Colonic mucosa (tissue), 4 donors: ENCODE results near the gene CLEC2A. TPM values are rescaled to one million over a fixed set of nuclear protein-coding genes. Genes with fewer than 3 reads are reported as not detected.

ENCODE experiments used
- DNase-seq: peaks from one replicate; pipeline ENCODE4 v3.0.0-alpha.2; 2020
- H3K27ac ChIP-seq: fragments of 200-600 bp; one replicate; pipeline ENCODE4 v1.8.0; 2021
- H3K27me3 ChIP-seq: fragments of 200-600 bp; one replicate; pipeline ENCODE4 v1.8.0; 2021
- H3K36me3 ChIP-seq: fragments of 200-600 bp; one replicate; pipeline ENCODE4 v1.8.0; 2021
- H3K4me1 ChIP-seq: fragments of 200-600 bp; one replicate; pipeline ENCODE4 v1.8.0; 2021; ENCODE audit warnings: mild to moderate bottlenecking
- H3K4me3 ChIP-seq: fragments of 200-600 bp; one replicate; pipeline ENCODE4 v1.8.0; 2021
- H3K9ac ChIP-seq, 2 donors: one replicate each; pipeline ENCODE4 v1.7.0; 2013; ENCODE audit warnings: control low read depth in 2 of 2, low read depth in 2 of 2, low read length in 2 of 2
- H3K9me3 ChIP-seq: fragments of 200-600 bp; one replicate; pipeline ENCODE4 v1.8.0; 2021
- CTCF ChIP-seq: fragments of 200-600 bp; IDR thresholded peaks from one replicate; pipeline ENCODE4 v1.8.0; 2022; ENCODE audit warnings: antibody characterized with exemption, mild to moderate bottlenecking
- intact Hi-C: fragments of 100-400 bp; cut with DNase I; formaldehyde crosslinking; loops from one replicate; pipeline ENCODE4 v1.14.1; 2022
- total RNA-seq, 2 donors: library from RNA; stranded (reverse); fragmentation: NEBNext Ultra II Directional in 1 of 2; extraction: Animal tissue kit (Norgen Biotek cat#: 25700) in 1 of 2; gene quantifications; one replicate each; pipeline ENCODE4 v1.2.1, GENCODE V29; 2021
- donor health status: healthy.
- donor health status: DM: no; HTN: no; CAD: no.
- donor health status: DM: no; HTN: no; CAD: no.

The CLEC2A gene
- total RNA-seq, 2 donors from 2014 or later, result not detected

DNA sequence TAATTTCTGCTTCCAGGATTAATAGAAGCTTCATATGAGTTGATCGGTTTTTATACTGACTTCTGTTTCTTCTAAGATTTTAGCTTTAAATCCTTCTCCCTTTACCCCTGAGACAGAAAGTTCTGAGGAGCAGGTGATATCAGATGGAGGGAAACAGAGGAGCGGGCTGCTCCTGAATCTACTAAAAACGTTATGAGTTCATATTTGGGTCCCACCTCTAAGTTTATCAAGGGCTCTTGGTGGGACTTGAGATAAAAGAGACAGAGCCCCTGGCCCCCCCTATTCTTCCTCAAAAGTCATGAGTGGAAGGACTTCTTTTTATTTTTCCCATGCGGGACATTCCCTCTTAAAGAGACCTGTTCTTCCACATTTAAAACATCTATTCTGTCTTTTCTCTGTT lies 23.8 kb downstream of the CLEC2A start:
- DNase-seq, result no peak
- H3K9me3 ChIP-seq, result no peaks in the 10 kb centered on the region
- H3K27ac ChIP-seq, result no peak overlapping the region
- intact Hi-C loops, result no loop called here
- H3K36me3 ChIP-seq, result no peaks in the 10 kb centered on the region
- no peak for TF ChIP-seq CTCF
- H3K9ac ChIP-seq, result no peak overlapping the region
- H3K27me3 ChIP-seq, result no peaks in the 10 kb centered on the region
- H3K4me3 ChIP-seq, result no peak overlapping the region
- H3K4me1 ChIP-seq, result no peaks in the 10 kb centered on the region

- Histone ChIP-seq H3K36me3 (no peaks in the 10 kb centered on the region), H3K27ac (no peak overlapping the region), H3K4me3 (no peak overlapping the region), H3K27me3 (no peaks in the 10 kb centered on the region), H3K9ac (no peak overlapping the region), H3K4me1 (no peaks in the 10 kb centered on the region), H3K9me3 (no peaks in the 10 kb centered on the region)
- no peak for DNase-seq
- TF ChIP-seq CTCF, result no peak
- intact Hi-C loops, result no loop called here
These were observed 24.4 kb downstream of the CLEC2A start for GRCh38 chr12:9907769-9908168.

DNA sequence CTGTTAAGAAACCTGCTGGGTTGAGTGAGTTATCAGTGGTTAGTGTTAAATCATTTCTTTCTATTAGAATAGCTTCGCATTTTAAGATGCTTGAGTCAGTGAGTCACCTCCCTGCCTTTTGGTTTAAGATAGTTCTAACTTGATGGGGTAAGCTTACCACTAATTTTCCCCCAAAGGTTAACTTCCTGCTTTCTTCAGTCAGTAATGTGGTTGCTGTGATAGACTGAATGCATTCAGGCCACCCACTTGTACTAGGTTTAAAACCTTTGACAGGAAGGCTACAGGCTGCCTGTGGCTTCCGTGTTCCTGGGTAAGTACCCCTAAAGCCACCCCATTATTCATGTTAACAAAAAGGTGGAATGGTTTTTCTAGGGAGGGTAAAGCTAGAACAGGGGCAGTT lies 25.3 kb downstream of the CLEC2A start:
- DNase-seq, result no peak
- H3K27me3 ChIP-seq, result no peaks in the 10 kb centered on the region
- no peak for TF ChIP-seq CTCF
- H3K27ac ChIP-seq, result no peak overlapping the region
- H3K9me3 ChIP-seq, result no peaks in the 10 kb centered on the region
- intact Hi-C loops, result no loop called here
- no peaks in the 10 kb centered on the region for H3K4me1 ChIP-seq
- no peaks in the 10 kb centered on the region for H3K36me3 ChIP-seq
- no peak overlapping the region for H3K4me3 ChIP-seq
- no peak overlapping the region for H3K9ac ChIP-seq

DNA sequence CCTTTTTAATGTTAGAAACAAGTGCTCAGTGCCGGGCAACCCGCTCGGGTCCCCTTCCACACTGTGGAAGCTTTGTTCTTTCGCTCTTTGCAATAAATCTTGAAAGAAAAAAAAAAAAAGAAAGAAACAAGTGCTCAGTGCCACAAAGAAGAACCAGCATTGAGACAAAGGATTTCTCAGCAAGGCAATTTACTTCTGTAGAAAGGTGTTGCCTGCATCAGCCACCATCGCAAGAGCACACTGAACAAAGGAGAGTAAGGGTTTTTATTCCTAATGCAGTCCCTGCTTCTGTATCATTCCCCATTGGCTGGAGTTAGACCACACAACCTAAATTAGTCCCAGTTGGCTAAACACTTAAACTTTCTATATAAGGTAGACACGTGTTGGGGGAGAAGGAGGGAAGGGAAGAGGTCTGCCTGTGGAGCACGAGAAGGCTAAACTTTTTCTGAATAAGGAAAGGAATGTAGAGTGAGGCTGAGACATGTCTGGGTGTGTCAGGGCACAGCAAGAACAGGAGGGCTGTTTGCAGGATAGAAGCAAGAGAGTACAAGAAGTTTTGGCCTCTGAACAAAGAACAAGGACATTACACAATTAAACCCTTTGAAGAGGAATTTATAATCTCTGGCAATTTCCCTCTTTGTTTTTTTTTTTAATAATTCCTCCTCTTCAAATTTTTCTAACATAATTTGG lies 29.5 kb downstream of the CLEC2A start:
- Histone ChIP-seq H3K9me3 (no peaks in the 10 kb centered on the region), H3K9ac (no peak overlapping the region), H3K27ac (no peak overlapping the region), H3K4me3 (no peak overlapping the region), H3K4me1 (no peaks in the 10 kb centered on the region), H3K27me3 (no peaks in the 10 kb centered on the region), H3K36me3 (no peaks in the 10 kb centered on the region)
- intact Hi-C loops, result no loop called here
- no peak for TF ChIP-seq CTCF
- DNase-seq, result no peak

- DNase-seq, result no peak
- intact Hi-C loops, result no loop called here
- no peaks in the 10 kb centered on the region for H3K4me1 ChIP-seq
- H3K9me3 ChIP-seq, result no peaks in the 10 kb centered on the region
- no peak overlapping the region for H3K27ac ChIP-seq
- TF ChIP-seq CTCF, result no peak
- no peaks in the 10 kb centered on the region for H3K36me3 ChIP-seq
- no peak overlapping the region for H3K4me3 ChIP-seq
- H3K9ac ChIP-seq, result no peak overlapping the region
- no peaks in the 10 kb centered on the region for H3K27me3 ChIP-seq
These were observed 31.2 kb downstream of the CLEC2A start for GRCh38 chr12:9900930-9901329.
